Activated naive CD8-positive, alpha-beta T cell treated with anti-CD3 and anti-CD28 coated beads, Interleukin-2, amount 50 U/mL, for 16 hours (primary cell): ENCODE measurements around the gene KLHL18.

Source experiments
- DNase-seq: peaks from one replicate; pipeline ENCODE4 v3.0.0-alpha.2; 2020; ENCODE audit warnings: low read depth, low spot score

KLHL18 gene

GRCh38 chr3:47394140-47394870 lies 111.6 kb downstream of the KLHL18 start:
- no peak for DNase-seq

GRCh38 chr3:47394881-47395280 lies 112.1 kb downstream of the KLHL18 start:
- no peak for DNase-seq
